Left lobe of liver (tissue), 1 donor: Measurements from ENCODE around the gene BAZ2A. TPM values are rescaled to one million over a fixed set of nuclear protein-coding genes. Genes with fewer than 3 reads are reported as not detected.

ENCODE experiments used
- total RNA-seq: library from RNA; stranded (reverse); gene quantifications from one replicate; pipeline ENCODE4 v1.2.1, GENCODE V29; 2021
- donor health status: DM: no; HTN: yes; CAD: no.

The BAZ2A gene
- total RNA-seq, 1 donor from 2014 or later, result 32.2 TPM

Other genes starting within 250 kb of the BAZ2A start
- gene TIMELESS, start 180.9 kb downstream of the BAZ2A start, total RNA-seq, result 8.6 TPM
- gene MIP, start 175.7 kb downstream of the BAZ2A start, total RNA-seq, result 0.60 TPM
- gene SPRYD4, start 161.7 kb downstream of the BAZ2A start, total RNA-seq, result 9.4 TPM
- 251 TPM for gene GLS2, start 142.2 kb downstream of the BAZ2A start, total RNA-seq
- 6.6 TPM for gene RBMS2, start 108.5 kb downstream of the BAZ2A start, total RNA-seq
- gene ATP5F1B, start 15.7 kb upstream of the BAZ2A start, total RNA-seq, result 344 TPM
- 72.1 TPM for gene PTGES3, start 58.0 kb upstream of the BAZ2A start, total RNA-seq
- 223 TPM for gene NACA, start 95.0 kb upstream of the BAZ2A start, total RNA-seq
- gene PRIM1, start 122.0 kb upstream of the BAZ2A start, total RNA-seq, result 4.9 TPM
- gene HSD17B6, start 133.0 kb upstream of the BAZ2A start, total RNA-seq, result 554 TPM